SK-N-SH treated with all-trans-retinoic acid at 6 μM for 48 hours (cell line): Measurements from ENCODE around the gene MAK.
"Not testable (repeated sequence)": the region's sequence is repeated elsewhere in the genome, so short reads cannot be mapped to it uniquely, and the experiment has no call there.

Experiments used
- ATAC-seq: fragments of 200-7000 bp; cut with Tn5 transposase; 3 replicates; pipeline ENCODE4 v1.9.1; 2020; ENCODE audit warnings: mild to moderate bottlenecking, moderate library complexity
- ARNTL ChIP-seq: fragments of 450-650 bp; formaldehyde crosslinking; IDR thresholded peaks from 2 replicates; pipeline ENCODE4 v1.5.0; 2020; ENCODE audit warnings: low read depth, mild to moderate bottlenecking, moderate library complexity, borderline replicate concordance
- BACH2 ChIP-seq: fragments of 250-450 bp; sonication (Bioruptor Pico); IDR thresholded peaks from 2 replicates; pipeline ENCODE4 v1.9.0; 2021; ENCODE audit warnings: mild to moderate bottlenecking, borderline replicate concordance
- CREB5 ChIP-seq: fragments of 250-450 bp; sonication (Bioruptor Pico); IDR thresholded peaks from 2 replicates; pipeline ENCODE4 v1.5.1; 2020; ENCODE audit warnings: low read depth, mild to moderate bottlenecking, moderate library complexity
- CSDC2 ChIP-seq: fragments of 250-450 bp; sonication (Bioruptor Pico); IDR thresholded peaks from 2 replicates; pipeline ENCODE4 v1.5.0; 2020; ENCODE audit warnings: mild to moderate bottlenecking, moderate library complexity
- ESRRG ChIP-seq: fragments of 250-450 bp; sonication (Bioruptor Pico); IDR thresholded peaks from 2 replicates; pipeline ENCODE4 v1.6.1; 2021; ENCODE audit warnings: mild to moderate bottlenecking
- GLIS3 ChIP-seq: fragments of 250-450 bp; sonication (Bioruptor Pico); IDR thresholded peaks from 2 replicates; pipeline ENCODE4 v1.5.0; 2020; ENCODE audit warnings: mild to moderate bottlenecking, moderate library complexity
- ISL1 ChIP-seq: fragments of 250-450 bp; sonication (Bioruptor Pico); IDR thresholded peaks from 2 replicates; pipeline ENCODE4 v2.1.2; 2022; ENCODE audit warnings: mild to moderate bottlenecking, moderate library complexity
- OSR1 ChIP-seq: fragments of 250-450 bp; sonication (Bioruptor Pico); IDR thresholded peaks from 2 replicates; pipeline ENCODE4 v1.8.0; 2022; ENCODE audit warnings: moderate library complexity, mild to moderate bottlenecking, inconsistent platforms
- PPARA ChIP-seq: fragments of 250-450 bp; sonication (Bioruptor Pico); IDR thresholded peaks from 2 replicates; pipeline ENCODE4 v1.5.0; 2020; ENCODE audit warnings: mild to moderate bottlenecking, borderline replicate concordance
- RARB ChIP-seq: fragments of 250-450 bp; sonication (Bioruptor Pico); IDR thresholded peaks from 2 replicates; pipeline ENCODE4 v1.8.0; 2021; ENCODE audit warnings: mild to moderate bottlenecking, moderate library complexity
- SNAI2 ChIP-seq: fragments of 250-450 bp; sonication (Bioruptor Pico); IDR thresholded peaks from 2 replicates; pipeline ENCODE4 v1.5.0; 2020; ENCODE audit warnings: mild to moderate bottlenecking, moderate library complexity
- TOX ChIP-seq: fragments of 250-450 bp; sonication (Bioruptor Pico); IDR thresholded peaks from 2 replicates; pipeline ENCODE4 v1.8.0; 2021; ENCODE audit warnings: mild to moderate bottlenecking, moderate library complexity, borderline replicate concordance
- ZFP3 ChIP-seq: fragments of 250-450 bp; sonication (Bioruptor Pico); IDR thresholded peaks from 2 replicates; pipeline ENCODE4 v1.5.0; 2020; ENCODE audit warnings: mild to moderate bottlenecking, moderate library complexity
- ZNF70 ChIP-seq: fragments of 450-650 bp; formaldehyde crosslinking; IDR thresholded peaks from 2 replicates; pipeline ENCODE4 v1.5.0; 2020; ENCODE audit warnings: mild to moderate bottlenecking, moderate library complexity
- TF ChIP-seq, protein P1 (sequence below): fragments of 250-450 bp; sonication (Bioruptor Pico); IDR thresholded peaks from 2 replicates; pipeline ENCODE4 v1.8.0; 2020; ENCODE audit warnings: mild to moderate bottlenecking, moderate library complexity, borderline replicate concordance
- TF ChIP-seq, protein P2 (sequence below): fragments of 250-450 bp; sonication (Bioruptor Pico); IDR thresholded peaks from 2 replicates; pipeline ENCODE4 v1.8.0; 2021; ENCODE audit warnings: low read depth, mild to moderate bottlenecking, moderate library complexity, borderline replicate concordance

MAK gene

GRCh38 chr6:10721850-10722569 lies 116.3 kb downstream of the MAK start:
- ATAC-seq, result no peak
- TF ChIP-seq, protein P1, sequence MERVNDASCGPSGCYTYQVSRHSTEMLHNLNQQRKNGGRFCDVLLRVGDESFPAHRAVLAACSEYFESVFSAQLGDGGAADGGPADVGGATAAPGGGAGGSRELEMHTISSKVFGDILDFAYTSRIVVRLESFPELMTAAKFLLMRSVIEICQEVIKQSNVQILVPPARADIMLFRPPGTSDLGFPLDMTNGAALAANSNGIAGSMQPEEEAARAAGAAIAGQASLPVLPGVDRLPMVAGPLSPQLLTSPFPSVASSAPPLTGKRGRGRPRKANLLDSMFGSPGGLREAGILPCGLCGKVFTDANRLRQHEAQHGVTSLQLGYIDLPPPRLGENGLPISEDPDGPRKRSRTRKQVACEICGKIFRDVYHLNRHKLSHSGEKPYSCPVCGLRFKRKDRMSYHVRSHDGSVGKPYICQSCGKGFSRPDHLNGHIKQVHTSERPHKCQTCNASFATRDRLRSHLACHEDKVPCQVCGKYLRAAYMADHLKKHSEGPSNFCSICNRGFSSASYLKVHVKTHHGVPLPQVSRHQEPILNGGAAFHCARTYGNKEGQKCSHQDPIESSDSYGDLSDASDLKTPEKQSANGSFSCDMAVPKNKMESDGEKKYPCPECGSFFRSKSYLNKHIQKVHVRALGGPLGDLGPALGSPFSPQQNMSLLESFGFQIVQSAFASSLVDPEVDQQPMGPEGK (CRISPR knock-in tag), result no peak
- no peak for TF ChIP-seq PPARA (CRISPR knock-in tag)
- TF ChIP-seq GLIS3 (CRISPR knock-in tag), result no peak
- TF ChIP-seq ESRRG (CRISPR knock-in tag), result no peak
- no peak for TF ChIP-seq ZFP3 (CRISPR knock-in tag)
- no peak for TF ChIP-seq TOX
- TF ChIP-seq, protein P2, sequence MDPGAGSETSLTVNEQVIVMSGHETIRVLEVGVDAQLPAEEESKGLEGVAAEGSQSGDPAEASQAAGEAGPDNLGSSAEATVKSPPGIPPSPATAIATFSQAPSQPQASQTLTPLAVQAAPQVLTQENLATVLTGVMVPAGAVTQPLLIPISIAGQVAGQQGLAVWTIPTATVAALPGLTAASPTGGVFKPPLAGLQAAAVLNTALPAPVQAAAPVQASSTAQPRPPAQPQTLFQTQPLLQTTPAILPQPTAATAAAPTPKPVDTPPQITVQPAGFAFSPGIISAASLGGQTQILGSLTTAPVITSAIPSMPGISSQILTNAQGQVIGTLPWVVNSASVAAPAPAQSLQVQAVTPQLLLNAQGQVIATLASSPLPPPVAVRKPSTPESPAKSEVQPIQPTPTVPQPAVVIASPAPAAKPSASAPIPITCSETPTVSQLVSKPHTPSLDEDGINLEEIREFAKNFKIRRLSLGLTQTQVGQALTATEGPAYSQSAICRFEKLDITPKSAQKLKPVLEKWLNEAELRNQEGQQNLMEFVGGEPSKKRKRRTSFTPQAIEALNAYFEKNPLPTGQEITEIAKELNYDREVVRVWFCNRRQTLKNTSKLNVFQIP, result no peak
- no peak for TF ChIP-seq BACH2 (CRISPR knock-in tag)
- TF ChIP-seq CREB5 (CRISPR knock-in tag), result no peak
- TF ChIP-seq SNAI2 (CRISPR knock-in tag), result no peak
- TF ChIP-seq RARB (CRISPR knock-in tag), result no peak

DNA sequence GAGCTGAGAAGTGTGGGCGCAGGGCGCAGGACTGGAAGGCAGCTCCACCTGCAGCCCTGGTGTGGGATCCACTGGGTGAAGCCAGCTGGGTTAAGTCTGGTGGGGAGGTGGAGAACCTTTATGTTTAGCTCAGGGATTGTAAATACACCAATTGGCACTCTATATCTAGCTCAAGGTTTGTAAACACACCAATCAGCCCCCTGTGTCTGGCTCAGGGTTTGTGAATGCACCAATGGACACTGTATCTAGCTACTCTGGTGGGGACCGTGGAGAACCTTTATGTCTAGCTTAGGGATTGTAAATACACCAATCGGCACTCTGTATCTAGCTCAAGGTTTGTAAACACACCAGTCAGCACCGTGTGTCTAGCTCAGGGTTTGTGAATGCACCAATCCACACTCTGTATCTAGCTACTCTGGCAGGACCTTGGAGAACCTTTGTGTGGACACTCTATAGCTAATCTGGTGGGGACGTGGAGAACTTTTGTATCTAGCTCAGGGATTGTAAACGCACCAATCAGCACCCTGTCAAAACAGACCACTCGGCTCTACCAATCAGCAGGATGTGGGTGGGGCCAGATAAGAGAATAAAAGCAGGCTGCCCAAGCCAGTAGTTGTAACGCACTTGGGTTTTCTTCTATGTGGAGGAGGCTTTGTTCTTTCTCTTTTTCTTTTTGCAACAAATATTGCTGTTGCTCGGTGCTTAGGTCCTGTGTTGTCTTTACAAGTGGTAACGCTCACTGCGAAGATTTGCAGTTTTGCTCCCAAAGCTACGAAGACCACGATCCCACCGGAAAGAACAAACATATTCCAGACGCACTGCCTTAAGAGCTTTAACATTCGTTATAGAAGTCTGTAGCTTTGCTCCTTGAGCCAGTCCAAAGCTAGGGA lies 117.1 kb downstream of the MAK start:
- ATAC-seq, result not testable (repeated sequence)

DNA sequence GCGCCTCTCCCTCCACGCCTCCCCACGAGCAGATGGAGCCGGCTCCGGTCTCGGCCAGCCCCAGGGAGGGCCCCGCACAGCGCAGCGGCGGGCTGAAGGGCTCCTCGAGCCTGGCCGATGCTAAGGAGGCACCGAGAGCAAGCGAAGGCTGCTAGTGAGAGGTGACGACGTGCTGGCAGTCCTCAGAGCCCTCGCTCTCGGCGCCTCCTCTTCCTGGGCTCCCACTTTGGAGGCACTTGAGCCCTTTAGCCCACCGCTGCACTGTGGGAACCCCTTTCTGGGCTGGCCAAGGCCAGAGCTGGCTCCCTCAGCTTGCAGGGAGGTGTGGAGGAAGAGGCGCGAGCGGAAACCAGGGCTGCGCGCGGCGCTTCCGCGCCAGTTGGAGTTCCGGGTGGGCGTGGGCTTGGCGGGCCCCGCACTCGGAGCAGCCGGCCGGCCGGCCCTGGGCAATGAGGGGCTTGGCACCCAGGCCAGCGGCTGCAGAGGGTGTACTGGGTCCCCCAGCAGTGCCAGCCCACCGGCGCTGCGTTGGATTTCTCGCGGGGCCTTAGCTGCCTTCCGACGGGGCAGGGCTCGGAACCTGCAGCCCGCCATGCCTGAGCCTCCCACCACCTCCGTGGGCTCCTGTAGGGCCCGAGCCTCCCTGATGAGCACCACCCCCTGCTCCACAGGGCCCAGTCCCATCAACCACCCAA lies 117.9 kb downstream of the MAK start:
- no peak for TF ChIP-seq CSDC2 (CRISPR knock-in tag)
- TF ChIP-seq ISL1, result no peak
- TF ChIP-seq ZNF70 (CRISPR knock-in tag), result no peak
- TF ChIP-seq CREB5 (CRISPR knock-in tag), result no peak
- no peak for TF ChIP-seq ESRRG (CRISPR knock-in tag)
- no peak for TF ChIP-seq ARNTL (CRISPR knock-in tag)
- TF ChIP-seq PPARA (CRISPR knock-in tag), result no peak
- TF ChIP-seq, protein P1 (CRISPR knock-in tag), result no peak
- TF ChIP-seq, protein P2, result no peak
- TF ChIP-seq OSR1 (CRISPR knock-in tag), result no peak
- ATAC-seq, result peak; percentile 10
